CD4-positive, alpha-beta T cell treated with Interleukin-17A for 1 hour (primary cell): ENCODE results near the gene SARM1.
"Not testable (repeated sequence)": the region's sequence is repeated elsewhere in the genome, so short reads cannot be mapped to it uniquely, and the experiment has no call there.

Source experiments
- DNase-seq: peaks from one replicate; pipeline ENCODE4 v3.0.0-alpha.2; 2020

SARM1 gene

GRCh38 chr17:28371245-28372202 is at the start of gene SARM1:
TSS of gene SARM1 (plus strand) at chr17:28371694. CDS start at chr17:28372033, 339 bp downstream.
- DNase-seq, result peak; percentile 93

GRCh38 chr17:28324267-28324745 is 47.2 kb upstream of the SARM1 start:
- no peak for DNase-seq

DNA sequence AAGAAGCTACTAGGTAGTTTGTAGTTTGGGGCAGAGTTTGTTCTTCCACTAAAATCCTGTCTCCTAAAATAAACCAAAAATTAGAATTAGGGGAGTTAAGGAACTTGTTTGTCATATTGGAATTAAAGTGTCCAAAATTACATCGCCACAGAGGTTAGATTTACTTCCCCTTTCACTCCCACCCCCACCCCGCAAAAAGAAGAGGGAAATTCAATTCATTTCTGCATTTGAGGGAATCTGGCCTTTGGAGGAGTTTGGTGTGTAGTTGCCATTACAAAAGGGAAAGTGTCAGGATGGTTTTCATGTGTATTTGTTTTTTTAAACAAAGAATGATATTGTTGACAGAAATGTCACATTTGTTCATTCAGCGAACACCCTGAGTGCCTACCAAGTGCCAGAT is 46.7 kb upstream of the SARM1 start:
- no peak for DNase-seq

DNA sequence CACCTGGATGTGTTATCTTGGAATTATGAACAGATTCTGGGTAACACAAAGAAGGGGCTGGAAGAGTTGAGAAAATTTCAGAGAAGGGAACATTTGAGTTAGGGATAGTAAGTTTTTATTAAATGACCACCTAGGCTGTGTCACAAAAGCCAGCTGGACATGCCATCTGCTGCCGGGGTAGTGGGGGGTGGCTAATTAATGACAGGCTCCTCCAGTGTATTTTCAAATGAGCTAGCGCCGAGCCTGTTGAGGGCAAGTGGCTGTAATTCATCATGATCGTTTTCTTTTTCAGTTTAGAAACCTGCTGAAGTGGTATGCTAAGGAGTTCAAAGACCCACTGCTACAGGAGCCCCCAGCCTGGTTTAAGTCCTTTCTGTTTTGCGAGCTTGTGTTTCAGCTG is 46.3 kb upstream of the SARM1 start:
- no peak for DNase-seq

- DNase-seq, result no peak
Observed at GRCh38 chr17:28326114-28326513, 45.4 kb upstream of the SARM1 start.

GRCh38 chr17:28327031-28327607 is 44.4 kb upstream of the SARM1 start:
- no peak for DNase-seq

DNA sequence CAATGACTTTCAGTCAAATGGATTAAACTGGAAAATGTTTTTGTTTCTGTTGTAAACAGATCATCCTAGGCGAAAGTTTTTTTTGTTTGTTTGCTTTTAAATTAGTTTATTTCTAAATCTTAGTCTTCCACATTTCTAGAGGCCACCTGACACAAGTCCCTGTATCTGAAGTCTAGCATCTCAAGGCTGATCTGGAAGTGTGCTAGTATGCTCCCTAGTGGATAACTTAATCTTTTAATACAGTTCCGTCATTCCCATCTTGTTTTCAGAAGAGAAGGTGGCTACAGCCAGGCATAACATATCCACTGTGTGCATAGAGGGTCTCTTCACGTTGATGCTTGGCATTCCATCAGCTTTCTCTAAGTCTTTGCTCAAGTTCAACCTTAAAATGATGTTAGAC is 43.8 kb upstream of the SARM1 start:
- DNase-seq, result no peak

DNA sequence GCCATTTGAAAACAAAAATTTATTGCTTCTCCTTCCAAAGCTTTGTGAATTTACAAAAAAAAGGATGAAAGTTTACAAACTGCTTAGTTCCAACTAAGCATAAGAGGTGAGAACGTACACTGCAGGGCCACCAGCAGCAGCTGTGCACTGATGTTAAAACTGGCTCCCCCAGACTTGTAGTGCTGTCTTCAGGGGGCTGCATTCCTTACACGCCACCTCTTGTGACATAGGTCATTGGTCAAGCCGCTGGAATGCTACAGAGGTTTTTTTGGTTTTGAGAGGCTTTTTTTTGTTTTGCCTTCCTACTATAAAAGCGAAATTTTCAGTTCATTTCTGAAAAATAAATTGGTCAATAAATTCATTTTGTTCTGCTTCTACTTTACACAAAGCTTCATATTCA is 43.2 kb upstream of the SARM1 start:
- DNase-seq, result no peak

- DNase-seq, result no peak
Observed at GRCh38 chr17:28330671-28331070, 40.8 kb upstream of the SARM1 start.

DNA sequence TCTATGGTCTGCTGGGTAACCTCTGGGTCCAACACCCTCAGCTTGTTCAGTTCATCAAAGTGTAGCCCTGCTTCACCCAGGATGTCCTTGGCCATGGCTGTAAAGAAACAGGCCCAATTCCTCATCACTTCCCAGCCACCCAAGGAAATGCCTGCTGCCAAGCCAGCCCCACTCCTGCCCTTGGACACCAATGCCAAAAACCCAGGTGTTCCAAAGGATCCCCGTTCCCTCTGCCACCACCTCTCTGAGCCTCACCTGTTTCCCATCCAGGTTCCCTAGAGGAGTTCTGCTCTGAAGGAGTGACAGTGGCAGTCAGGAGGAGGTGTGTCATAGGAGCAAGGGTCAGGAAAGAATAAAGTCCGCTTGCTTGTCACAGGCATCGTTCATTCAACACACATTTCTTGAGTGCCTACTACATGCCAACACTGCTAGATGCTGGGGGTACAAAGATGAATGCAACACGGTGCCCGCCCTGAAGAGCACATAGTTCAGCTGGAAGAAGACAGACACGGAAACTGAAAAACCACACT is 39.5 kb upstream of the SARM1 start:
- no peak for DNase-seq

DNA sequence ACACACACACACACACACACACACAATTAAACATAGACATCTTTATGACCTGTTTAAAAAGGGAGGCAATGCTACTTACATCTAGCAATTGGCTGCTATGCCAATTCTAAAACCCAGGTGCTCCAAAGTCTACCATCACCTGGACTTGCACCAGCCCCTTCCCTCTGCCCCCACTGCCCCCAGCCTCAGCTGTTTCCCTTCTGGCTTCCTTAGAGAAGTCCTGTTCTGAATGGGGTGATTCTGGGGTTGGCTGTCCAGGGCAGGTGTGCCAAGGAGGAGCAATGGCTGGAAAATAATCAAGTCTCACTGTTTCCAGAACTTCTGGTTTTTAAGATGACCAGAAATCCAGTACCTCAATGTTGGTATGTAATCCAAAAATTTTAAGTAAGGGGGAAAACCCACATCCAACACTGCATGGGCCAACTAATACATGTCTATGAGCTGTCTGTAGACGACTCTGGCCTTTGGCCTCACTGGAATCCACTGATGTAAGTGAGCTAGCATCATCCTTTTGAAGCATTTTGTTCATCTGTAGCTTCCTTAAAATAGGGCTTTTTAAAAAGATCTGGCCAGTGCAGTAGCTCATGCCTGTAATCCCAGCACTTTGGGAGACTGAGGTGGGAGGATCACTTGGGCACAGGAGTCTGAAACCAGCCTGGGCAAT is 38.3 kb upstream of the SARM1 start:
- no peak for DNase-seq

GRCh38 chr17:28334171-28334570 is 37.3 kb upstream of the SARM1 start:
- DNase-seq, result no peak

- DNase-seq, result no peak
Observed at GRCh38 chr17:28334666-28335200, 36.8 kb upstream of the SARM1 start.

DNA sequence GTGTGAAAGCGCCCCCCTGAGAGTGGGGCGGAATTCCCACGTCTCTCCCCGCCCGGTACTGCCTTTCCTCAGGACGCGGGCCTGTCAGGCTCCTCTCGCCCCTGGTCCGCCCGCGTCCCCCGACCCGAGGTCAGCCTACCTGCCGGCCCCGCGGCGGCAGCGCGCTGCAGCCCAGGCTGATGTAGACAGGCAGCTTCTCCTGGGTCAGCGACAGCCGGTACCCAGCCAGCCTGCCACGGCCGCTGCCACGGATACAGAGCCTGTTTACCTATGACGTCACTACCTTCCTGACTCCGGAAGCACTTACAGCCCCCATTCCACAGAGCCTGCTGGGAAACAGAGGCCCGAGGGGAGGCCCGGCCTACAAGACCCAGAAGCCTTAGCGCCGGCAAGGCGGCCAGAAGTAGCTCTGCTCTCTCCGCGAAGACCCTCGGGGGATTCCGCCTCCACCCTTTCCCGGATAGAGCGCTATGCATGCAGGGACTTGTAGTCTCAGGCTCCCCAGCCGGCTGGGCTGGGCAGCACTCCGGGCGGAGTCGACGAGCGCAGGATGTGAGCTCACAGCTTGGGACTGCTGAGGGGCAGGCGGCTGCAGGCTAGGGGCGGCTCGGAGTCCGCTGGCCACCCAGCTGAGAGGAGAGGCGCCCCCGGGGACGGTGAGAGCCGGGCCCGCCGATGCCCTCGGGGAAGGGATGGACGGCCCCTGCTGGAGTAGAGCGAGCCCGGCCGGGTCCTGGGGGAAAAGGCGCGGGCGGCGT is 36.1 kb upstream of the SARM1 start, which contains the start of the genes IFT20 and TNFAIP1:
IFT20 (minus strand) TSS at position 272 of the 758 bp plus-strand sequence. CDS start 3,487 bp downstream, outside the sequence.
TNFAIP1 (plus strand) TSS at position 561 of the 758 bp plus-strand sequence. CDS start 3,761 bp downstream, outside the sequence.
- peak; percentile 99 for DNase-seq

DNA sequence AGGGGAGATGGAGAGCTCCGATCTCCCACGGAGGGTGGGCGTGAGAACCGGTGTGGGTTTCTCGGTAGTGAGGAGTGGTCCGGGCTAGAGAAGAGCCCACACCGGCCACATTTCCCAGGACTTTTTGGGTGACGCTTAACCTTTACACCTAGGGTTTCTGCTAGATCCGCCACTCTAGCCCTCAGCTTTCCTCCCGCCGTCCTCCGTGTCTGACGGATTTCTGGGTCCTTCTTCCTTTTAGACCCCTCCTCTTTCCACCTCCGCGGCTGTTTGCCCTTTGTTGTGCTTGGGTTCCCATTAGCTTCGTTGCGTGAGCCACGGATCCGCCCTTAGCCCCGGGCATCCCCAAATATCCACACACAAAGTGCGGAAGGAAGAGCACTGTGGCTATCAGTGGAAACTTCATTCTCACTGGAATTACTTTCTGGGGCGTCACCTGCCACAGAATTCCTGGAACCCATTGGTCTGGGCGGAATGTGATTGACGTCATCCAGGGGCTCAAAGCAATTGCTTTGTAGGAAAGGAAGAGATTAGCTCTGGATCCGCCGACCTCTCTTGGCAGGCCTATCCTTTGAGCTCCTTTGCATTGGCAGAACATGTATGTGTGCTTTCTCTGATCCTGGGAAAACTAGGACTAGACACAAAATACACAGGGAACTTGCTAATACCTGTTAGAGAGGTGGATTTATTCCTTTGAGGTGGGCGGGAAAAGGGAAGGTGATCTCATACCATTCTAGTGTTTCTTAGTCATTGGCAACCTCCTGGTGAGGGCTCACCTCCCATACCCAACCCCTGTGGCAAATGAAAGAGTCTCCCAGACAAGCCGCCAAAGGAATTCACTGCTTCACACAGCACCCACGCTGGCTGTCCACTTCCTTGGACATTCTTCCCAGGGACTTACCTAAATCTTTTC is 35.3 kb upstream of the SARM1 start:
- peak; percentile 38 for DNase-seq

DNA sequence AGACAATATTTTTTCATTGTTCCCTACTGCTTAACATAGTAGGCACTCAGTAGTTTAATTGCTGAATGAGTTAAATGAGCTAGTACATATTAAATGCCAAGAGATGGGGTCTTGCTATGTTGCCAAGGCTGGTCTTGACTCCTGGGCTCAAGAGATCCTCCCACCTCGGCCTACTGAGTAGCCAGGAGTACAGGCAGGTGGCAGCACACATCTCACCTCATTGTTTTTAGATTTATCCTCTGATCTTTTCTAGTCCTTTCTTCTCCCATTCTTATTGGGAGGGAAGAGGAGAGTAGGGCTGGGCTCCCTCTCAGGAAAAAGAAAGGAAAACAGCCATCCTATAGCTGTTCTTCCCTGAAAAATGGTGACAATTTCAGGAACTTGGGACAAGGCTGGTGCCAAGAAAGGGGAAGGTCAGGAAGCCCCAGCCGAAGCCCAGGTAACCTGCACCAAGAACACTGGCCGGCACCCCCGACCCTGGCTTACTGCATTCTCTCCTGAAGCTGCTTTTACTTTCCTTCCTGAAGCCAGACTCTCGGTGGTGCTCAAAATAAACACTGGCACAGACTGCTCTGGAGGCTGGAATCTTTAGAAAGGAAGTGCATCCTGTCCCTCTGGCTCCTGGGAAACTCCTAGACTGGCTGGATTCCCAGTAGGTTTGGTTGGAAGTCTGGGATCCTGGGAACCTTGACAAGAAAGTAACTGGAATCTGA is 33.3 kb upstream of the SARM1 start:
- DNase-seq, result no peak

DNA sequence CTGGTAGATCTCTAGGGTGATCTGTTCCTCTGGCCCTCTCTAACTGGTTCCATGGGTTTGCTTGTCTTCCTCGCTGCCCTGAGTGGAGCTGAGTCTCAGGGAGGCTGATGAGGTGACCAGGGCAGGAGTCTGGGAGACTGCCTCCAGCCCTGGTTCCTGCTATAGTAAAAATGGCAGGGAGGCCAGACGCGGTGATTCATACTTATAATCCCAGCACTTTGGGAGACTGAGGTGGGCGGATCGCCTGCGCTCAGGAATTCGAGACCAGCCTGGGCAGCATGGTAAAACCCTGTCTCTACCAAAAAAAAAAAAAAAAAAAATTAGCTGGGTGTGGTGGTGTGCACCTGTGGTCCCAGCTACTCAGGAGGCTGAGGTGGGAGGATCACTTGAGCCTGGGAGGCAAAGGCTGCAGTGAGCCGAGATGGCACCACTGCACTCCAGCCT is 32.7 kb upstream of the SARM1 start:
- not testable (repeated sequence) for DNase-seq

GRCh38 chr17:28339431-28339830 is 32.1 kb upstream of the SARM1 start:
- DNase-seq, result no peak

DNA sequence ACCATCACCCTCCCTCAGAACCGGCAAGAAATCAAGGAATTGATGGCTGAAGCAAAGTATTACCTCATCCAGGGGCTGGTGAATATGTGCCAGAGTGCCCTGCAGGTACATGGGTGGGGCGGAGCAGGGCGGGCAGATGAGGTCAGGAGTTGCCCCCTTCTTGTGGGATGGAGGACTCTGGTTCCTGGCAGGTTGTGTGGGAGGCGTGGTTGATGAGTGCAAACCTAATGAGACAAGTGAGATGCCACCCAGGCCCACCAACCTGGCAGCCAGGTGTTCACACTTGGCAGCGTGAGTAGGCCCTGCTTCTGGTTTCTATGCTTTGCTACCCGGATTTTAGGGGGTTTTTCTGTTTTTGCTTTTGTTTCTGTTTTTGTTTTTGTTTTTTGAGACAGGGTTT is 31.1 kb upstream of the SARM1 start:
- DNase-seq, result no peak

DNA sequence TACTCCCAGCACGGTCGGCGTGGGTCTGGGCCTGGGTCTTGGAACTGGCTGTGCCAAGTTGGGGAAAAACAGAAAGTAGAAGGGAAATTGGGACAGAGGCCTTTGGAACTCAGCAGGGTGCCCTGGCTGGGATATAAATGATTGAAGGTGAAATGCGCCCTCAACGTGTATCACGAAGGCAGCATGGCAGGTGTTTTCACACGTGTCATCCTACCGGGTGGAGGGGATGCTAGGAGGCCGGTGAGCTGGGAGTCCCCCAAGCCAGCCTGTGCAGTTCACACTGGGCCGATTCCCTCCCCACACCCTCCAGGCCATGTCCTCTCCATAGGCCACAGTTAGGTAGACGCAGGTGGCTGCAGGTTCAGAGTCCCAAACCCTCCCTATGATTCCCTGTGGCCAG is 30.0 kb upstream of the SARM1 start:
- no peak for DNase-seq
